NCI-H2107 (cell line): Measurements from ENCODE around the gene GFRA3.

Source experiments
- DNase-seq: peaks from one replicate; lab custom pipeline; 2025; lab: John Stamatoyannopoulos, UW

GFRA3 gene

GRCh38 chr5:138246822-138247221 is 27.6 kb downstream of the GFRA3 start:
- no peak for DNase-seq

GRCh38 chr5:138246334-138246733 is 28.1 kb downstream of the GFRA3 start:
- no peak for DNase-seq

DNA sequence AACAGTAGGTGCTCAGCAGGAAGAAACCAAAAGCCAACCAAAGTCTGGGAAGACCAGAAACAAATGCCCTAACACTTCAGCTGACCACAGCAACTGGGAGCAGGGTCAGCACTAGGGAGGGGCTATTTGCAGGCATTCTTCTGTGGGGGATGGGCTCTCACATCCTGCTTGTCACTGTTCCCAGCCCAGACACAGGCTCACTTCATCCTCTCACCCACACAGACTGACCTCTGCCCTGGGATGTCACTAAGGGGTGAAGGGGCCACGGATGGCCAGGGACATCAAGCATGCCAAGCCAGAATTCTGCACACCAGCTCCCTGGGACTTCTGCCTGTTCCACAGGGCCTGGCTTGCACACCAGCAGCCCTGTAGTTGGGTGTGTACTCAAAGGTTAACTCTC is 28.7 kb downstream of the GFRA3 start:
- DNase-seq: no peak

DNA sequence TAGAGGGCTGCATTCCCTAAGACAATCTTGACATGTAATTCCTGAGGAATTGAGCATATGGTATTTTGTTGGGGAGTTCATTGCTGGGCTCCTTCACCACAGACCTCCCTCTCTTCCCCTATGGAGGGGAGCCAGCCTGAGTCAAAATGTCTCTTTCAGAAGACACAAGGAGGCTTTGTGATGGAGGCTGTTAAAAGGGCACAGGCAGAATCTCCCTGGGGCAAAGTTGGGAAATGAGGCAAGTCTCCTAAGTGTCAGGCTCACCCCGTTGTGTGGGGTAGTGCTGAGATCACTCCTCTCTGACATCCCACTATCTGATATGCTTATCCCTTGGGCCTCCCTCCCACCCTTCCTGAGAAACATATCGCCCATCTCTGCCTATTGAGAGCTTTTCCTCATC is 30.6 kb downstream of the GFRA3 start:
- DNase-seq: no peak

DNA sequence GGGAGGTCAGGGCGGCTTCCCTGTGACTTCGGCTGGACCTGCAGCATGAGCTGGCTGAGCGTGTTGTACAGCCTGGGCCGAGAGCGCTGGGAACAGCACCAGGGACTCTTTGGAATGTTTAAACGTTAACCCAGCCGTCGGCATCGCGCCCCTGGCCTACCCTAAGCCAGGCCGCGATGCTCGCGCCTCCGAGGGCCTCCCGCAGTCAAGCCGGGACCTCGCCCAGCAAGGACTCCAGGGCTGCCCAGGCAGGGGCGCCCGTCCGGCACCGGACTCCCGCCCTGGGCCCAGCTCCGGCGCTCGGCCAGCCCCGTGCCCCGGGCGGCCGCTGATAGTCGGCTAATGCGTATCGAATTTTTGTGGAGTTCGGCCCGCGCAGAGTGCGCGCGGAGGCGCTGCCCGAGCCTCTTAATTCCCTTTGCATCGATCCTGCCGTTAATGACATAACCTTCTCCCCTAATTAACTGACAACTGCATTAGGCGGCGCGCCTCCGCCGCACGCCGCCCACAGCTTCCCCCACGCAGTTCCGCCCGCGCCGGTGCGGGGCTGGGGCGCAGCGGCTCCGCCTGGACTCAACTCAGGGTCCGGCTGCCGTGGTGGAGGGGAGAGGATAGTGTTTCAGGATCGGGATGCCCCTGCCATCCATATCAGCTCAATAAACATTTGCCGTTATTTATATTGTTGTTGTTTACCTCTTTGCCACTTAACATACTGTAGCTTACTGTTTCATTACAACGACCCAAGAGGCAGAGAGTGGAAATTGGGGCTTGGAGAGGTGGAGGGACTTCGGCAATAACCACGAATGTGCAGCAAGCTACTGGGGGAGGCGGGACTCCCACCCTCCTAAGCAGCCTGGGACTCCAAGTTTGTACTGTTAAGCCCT is 32.5 kb downstream of the GFRA3 start:
- no peak for DNase-seq

DNA sequence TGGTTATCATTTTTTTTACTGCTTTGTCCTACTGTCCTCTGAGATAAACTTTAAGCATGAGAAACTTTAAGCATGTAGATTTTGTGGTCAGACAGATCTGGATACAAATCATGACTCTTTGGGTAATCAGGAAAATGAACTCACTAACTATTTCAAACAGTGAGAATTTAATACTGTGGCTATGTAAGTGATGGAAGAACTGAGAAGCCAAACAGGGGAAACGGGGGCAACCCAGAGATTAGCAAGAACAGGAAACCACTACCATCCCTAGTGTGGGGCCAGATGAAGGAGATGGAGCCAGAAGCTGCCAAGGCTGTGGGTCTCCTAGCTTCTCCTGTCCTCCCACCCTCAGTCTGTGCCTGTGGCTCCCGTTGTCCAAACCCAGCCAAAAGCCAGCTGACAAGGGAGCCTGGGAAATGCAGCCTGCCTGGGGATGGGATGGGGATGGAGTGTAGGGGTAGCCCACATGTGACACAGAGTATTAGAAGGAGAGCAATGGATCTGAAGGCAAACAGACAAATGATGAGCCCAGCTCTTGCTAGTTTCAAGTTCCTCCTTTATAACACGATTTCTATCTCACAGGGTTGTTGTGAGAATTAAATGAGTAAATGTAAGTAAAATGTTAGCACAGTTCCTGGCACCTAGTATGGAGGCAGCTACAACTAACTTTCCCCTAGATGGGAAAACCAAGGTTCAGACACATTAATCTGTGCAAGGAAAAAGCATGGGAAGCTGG is 33.6 kb downstream of the GFRA3 start:
- DNase-seq: no peak

DNA sequence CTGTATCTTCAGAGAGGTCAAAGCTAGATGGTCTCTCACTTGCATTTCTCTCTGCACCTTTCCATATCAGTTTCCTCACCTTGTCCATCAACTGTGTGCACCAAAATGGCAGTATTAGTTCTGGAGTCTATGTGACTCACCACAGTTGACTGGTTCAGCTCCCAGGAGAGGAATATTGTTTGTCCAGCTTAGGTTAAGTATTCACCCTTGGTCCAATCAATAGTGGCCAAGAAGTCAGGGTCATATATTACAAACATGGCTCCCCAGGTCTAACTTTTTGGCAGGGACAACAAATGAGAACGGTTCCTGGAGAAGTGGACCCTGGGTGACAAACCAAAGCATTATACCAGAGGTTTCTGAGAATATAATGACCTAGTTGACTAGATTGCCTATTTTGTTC is 36.4 kb downstream of the GFRA3 start:
- DNase-seq: no peak

GRCh38 chr5:138234651-138235050 is 39.8 kb downstream of the GFRA3 start:
- DNase-seq: no peak

DNA sequence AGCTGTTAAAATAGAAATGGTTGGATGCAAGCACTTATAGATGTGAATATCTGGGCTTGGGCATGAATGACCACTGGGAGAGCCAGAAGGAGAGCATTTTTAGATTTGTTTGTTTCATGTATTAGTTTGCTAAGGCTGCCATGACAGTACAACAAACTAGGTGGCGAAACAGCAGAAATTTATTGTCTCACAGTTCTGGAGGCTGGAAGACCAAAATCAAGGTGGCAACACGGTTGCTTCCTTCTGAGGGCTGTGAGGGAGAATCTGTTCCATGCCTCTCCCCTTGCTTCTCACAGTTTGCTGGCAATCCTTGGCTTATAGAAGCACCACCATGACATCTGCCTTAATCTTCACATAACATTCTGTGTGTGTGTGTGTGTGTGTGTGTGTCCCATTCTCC is 41.1 kb downstream of the GFRA3 start:
- no peak for DNase-seq

DNA sequence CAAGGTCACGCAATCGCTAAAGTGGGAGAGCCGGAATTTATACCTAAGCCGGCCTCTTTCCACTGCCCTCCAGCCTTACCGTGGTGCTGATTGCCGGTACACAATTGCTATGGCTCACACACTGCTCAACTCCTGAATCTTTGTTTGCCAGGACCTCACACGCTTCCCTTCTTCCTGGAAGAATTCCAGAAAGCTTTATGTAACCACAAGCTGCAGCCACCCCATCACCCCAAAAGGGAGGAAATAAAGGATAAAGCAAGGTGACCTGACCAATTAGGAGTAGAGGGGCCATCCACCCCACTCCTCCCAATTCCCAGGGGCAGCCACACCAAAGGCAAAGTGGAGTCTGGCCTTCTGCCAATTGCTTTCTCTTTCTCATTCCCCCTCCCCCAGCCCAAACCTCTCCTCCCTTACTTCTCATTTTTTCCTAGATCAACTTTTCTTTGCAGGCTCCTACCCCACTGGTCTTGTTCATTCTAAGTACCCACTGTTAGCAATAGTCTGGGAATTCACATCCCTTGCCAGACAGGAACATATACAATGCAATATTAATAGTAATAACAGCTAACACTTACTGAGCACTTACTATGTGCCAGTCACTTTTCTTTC is 43.3 kb downstream of the GFRA3 start:
- DNase-seq: peak; percentile 2

DNA sequence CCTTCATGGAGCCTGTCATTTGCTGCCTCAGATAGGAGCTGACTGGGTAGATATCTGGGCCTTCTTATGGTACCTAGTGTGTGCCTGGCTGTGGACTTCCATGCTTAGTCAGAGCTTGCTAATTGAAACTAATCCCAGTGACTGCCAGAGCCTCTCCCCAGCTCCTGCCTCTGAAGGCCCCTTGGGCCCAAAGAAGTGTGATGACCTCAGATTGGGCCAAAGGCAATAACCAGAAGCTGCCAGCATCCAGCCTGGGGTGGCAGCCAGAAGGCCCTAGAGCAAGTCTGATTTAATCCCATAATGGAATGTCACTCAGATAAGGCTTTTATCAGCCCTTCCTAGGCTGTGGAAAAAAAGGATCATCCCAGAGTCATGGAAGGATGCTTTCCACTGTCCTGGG is 44.2 kb downstream of the GFRA3 start:
- no peak for DNase-seq

GRCh38 chr5:138229387-138229786 is 45.0 kb downstream of the GFRA3 start:
- DNase-seq: no peak

GRCh38 chr5:138226910-138227309 is 47.5 kb downstream of the GFRA3 start:
- no peak for DNase-seq

GRCh38 chr5:138224712-138225111 is 49.7 kb downstream of the GFRA3 start:
- no peak for DNase-seq

GRCh38 chr5:138223532-138223931 is 50.9 kb downstream of the GFRA3 start:
- DNase-seq: no peak

DNA sequence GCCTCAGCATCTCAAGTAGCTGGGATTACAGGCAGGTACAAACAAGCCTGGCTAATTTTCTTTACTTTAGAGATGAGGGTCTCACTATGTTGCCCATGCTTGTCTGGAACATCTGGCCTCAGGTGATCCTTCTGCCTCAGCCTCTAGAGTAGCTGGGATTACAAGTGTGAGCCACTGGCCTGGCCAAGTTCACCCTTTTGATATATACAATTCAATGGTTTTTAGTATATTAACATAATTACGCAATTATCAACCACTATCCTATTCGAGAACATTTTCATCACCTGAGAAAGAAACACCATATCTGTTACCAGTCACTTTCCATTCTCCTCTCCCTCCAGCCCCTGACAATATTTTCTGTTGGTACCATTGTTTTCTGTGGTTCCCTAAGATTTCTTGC is 57.6 kb downstream of the GFRA3 start:
- no peak for DNase-seq

DNA sequence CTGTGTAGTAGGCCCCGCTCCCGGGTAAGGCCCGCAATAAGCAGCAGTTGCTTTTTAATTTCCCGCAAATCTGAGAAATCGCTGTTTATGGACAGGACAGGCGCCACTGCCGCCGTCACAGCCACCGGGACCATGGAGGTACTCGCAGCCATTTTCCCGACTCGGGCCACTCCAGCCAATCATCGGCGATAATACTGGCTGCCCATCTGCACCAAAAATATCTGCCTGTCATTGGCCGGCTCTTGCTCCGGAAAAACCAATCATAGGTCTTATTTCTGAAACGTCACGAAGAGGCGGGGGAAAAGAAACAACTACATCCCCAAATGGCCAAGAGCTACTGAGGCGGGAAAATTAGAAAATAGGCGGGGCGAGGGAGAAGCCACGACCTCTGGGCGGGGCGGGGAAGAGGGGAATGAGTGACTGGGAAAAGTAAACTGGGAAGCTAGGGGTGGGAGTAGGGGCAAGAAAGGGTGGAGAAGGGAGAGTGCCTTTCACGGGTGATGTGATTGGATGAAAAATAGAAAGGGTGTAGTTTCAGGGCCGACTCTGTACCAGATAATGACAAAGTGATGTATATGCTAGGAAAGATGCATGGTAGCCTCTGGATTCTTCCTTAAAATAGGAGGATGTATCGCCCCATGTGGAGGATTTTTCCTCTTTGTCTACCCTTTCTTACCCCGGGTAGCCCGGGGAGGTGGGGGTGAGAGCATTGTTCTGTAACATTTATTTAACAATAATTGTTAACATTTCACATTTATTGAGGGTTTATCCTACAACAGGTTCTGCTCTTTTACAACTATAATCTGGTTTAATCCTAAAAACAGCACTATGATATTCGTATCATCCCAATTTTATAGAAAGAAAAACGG is 61.0 kb downstream of the GFRA3 start, which contains the start of gene CDC23:
TSS of gene CDC23 (minus strand) at position 163 of the 869 bp plus-strand sequence. CDS start at position 152, 11 bp downstream.
- peak; percentile 91 for DNase-seq

GRCh38 chr5:138212828-138213160 is 61.6 kb downstream of the GFRA3 start:
- no peak for DNase-seq

DNA sequence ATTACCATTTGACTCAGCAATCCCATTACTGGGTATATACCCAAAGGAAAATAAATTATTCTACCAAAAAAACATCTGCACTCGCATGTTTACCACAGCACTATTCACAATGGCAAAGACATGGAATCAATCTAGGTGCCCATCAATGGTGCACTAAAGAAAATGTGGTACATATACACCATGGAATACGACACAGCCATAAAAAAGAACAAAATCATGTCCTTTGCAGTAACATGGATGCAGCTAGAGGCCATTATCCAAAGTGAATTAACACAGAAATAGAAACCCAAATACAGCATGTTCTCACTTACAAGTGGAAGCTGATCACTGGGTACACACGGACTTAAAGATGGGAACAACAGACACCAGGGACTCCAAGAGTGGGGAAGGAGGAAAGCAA is 63.4 kb downstream of the GFRA3 start:
- DNase-seq: no peak
